CD4-positive, alpha-beta T cell treated with Interleukin-12 subunit alpha and Interleukin-12 subunit beta, for 1 hour (primary cell): ENCODE data around the gene ADAMTSL2.

Experiments used
- DNase-seq: peaks from one replicate; pipeline ENCODE4 v3.0.0-alpha.2; 2020

Gene ADAMTSL2

DNA sequence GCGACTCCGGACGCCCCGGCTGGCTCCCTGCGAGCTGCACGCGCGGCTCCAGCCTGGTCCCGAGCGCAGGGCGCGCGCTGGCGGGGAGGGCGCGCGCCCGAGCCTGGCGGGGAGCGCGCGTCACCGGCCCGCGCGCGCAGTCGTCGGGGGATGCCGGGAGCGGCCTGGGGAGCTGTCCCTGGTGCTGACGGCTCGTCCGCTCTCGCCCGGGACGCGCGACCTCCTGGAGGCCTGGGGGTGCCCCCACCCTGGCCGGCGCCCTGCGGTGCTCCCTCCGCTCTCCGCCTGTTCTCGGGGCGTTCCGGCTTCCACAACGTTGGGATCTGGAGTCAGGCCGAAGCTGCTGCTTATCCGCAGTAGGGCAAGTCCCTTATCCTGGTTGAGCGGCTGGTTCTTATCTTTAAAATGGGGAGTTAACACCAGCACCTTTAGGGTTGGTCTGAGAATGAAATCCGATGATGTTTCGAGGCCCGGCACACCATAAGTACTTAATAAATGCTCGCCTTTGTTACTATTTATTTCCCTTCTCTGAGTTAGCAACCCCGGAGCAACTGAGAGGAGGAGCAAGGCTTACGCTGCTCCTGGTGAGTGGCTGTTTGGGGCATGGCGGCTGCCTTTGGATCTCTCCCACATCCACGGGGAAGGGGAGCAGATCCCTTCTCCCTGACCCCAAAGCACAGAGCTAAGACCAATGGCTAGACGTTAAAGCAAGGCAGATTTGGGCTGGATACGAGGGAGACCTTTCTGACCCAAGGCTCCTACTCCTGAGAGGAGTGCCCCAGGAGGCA lies 75.0 kb downstream of the ADAMTSL2 start, which contains the start of gene FAM163B:
FAM163B (minus strand) TSS at position 79 of the 788 bp plus-strand sequence. CDS start 29,166 bp downstream, outside the sequence.
- DNase-seq = peak; percentile 11

DNA sequence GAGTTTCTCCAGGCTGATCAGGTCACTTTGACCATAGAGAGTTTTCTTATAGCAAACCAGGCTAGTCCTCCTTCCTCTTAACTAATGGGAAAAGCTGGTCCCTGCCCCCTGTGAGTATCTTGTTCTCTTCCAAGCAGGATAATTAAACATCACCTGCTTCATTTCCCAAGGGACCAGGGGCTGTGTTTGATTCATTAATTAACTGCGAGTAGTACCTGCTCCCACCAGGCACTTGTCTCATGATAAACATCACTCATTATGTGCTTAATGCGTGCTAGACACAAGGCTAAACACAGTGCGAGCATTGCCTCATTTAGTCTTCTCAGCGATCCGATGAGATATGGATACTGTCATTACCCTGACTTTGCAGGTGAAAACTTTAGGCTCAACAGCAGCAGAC lies 76.3 kb downstream of the ADAMTSL2 start:
- DNase-seq = no peak

DNA sequence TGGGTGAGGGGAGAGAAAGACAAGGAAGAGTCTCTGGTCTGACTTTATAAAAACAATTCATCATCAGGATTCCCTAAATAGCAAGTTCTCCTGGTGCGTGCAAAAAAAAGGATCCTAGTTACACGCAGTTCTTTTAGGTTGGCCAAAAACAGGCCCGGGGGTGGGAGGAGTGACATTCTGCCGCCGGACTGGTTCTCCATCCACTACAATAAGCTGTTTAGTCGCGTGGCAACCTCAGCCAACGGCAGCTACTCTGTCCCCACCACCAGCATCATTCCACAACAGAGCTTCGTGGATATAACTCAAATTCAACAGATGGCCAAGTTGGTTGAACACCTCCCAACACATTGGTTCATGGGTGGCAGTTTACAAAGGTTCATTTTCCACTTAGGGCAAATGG lies 77.5 kb downstream of the ADAMTSL2 start:
- no peak for DNase-seq

GRCh38 chr9:133612816-133613215 lies 78.3 kb downstream of the ADAMTSL2 start:
- DNase-seq = no peak

GRCh38 chr9:133613432-133613831 lies 78.9 kb downstream of the ADAMTSL2 start:
- DNase-seq = no peak

DNA sequence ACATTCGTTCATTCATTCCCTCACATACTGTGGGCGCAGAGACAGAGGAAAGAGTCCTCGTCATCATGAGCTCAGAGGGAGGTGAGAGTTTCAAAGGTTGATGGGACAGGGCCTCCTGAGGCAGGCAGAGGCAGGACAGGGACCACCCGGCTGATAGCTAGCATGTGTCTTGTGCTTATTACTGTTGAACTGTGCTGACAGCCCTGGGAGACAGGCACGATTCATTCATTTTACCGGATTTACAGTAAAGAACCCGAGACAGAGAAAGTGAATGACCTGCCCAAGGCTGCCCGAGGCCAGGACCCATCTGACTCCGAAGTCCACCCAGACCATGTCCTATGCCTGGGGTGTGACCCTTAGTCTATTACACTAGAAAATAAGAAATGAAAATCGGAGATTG lies 79.6 kb downstream of the ADAMTSL2 start:
- no peak for DNase-seq

- DNase-seq = no peak
Measured at GRCh38 chr9:133614678-133615077, 80.2 kb downstream of the ADAMTSL2 start.

DNA sequence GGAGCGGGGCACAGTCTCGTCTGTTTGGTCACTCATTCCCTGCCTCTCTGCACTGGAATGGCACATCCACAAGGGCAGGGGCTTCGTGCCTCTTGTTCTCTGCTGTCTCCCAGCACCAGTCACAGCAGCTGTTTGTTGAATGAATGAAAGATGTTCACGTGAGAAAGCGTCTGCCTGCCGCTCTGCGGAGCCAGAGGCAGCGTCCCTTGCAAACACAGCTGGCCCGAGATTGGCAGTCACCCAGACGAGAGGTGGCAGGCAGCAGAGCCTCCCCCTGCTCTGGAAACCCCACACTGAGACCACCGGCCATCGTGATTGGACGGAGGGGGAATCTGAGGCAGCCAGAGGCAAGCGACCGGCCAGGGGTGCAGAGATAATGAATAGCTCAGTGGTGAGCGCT lies 80.7 kb downstream of the ADAMTSL2 start:
- DNase-seq = no peak

GRCh38 chr9:133615606-133616188 lies 81.2 kb downstream of the ADAMTSL2 start:
- DNase-seq = no peak

DNA sequence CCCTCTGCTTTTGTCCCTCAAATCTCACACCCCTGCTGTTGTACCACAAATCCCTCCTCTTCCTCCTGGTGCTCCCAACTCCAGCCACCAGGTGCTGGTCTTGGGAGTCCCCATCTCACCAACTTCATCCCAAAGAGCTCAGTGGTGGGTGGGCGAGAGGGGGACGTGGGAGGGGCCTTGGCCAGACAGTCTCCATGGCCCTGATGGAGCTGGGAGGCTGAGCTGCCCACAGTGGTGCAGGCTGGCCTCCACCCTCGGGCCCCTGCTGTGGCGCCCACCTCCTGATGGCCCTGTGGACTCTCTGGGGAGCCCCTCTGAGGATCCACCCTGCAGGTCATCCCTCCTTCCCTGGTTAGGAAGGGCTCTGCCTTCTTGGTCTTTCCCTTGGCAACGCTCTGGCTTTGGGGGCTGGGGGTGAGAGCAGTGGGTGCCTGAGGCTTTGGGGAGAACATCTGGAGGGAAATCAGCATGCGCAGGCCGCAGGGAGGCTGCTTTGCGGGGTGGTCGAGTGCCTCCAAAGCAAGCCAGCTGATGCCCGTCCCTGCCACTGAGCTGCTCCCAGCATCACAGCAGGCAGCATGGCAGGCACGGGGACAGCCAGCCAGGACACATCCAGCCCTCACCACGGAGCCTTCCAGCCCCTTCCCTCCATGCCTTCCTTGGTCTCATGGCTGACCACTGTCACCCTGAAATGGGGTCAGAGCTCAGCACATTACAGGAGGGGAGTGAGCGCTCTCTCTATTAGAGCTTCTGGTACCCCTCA lies 82.3 kb downstream of the ADAMTSL2 start:
- DNase-seq = no peak

DNA sequence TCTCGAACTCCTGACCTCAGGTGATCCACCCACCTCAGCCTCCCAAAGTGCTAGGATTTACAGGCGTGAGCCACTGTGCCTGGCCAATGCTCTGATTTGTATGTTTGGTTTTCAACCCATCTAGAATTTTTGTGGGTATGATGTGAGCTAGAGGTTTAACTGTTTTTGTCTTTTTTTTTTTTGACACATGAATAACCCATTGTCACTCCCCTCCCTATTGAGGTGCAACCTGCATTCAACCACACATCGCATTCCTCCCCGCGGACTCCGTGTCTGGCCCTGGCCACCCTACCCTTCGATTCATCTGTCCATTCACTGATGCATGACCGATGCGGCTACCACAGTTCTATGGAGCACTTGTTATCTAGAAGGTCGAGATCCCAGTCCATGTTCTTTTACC lies 84.2 kb downstream of the ADAMTSL2 start:
- DNase-seq = no peak

DNA sequence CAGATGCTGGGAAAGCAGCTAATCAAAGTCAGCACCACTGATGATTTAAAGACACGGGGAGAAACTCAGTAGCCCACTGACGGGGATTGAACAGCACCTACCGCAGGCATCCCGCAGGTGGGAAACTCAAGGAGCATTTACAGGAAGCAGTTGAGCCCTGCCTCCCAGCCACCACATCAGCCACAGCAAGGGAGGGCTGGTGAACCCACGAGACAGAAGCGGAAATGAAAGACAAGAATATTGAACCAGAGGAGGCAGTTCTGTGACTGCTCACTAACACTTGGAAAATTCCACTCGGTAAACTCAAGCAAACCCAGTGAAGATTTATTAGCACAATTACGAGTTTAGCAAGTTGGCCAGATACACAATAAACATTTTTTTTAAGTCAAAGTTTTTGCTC lies 85.3 kb downstream of the ADAMTSL2 start:
- peak; percentile 52 for DNase-seq

DNA sequence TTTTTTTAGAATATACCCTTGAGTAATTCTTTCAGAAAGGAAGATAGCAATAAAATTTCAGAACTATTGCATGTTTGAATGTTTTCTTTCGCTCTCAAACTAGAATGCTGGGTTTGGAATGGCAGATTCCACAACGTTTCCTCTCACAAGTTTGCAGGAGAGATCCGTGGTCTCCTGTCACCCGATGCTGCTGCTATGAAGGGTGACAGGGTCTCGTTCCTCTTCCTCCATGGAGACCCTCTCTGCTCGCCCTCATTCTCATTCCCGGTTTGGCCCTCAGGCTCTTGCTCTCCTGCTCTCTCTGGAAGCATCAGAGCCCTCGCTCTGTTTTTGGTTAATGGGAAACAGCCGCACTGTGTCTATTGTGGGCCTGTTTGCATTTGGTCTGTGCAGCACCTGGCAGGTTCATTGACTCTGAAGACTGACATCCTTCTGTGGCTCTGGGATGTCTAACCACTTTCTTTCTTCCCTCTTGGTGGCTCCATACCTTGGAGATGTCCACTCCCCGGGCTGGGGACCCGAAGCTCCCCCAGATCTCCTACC lies 87.3 kb downstream of the ADAMTSL2 start:
- DNase-seq = no peak

DNA sequence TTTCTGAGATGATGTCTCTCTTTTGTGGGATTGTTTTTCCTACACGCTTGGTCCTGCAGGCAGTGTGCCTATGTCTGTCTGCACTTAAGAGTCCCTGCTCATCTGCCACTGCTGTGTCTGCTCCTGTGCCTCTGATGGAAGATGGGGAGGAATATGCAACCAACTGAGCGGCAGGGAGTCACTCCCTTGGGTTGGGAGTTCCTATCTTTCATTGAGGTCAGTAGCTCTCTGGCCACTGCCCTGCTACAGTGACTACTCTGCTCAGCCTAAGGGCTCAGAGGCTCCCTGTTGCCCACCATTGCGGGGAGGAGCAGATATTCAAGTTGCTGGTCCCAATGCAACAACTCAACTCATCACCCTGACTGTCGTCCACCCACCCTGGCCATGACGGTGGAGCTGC lies 88.1 kb downstream of the ADAMTSL2 start:
- no peak for DNase-seq
